ENCODE results near the gene TSNAXIP1.

- TF ChIP-seq TAF1 (IDR thresholded peaks at IDR 0.05; ENCODE audit: low read depth) (no peak), REST (IDR thresholded peaks at IDR 0.05; ENCODE audit: low read depth) (no peak), RAD21 (IDR thresholded peaks at IDR 0.05; ENCODE audit: low read depth) (no peak), TCF12 (IDR thresholded peaks at IDR 0.05; ENCODE audit: low read depth) (no peak), EP300 (IDR thresholded peaks at IDR 0.05; ENCODE audit: borderline replicate concordance) (no peak), CEBPB (IDR thresholded peaks at IDR 0.05) (no peak)
- TF ChIP-seq, protein P1, sequence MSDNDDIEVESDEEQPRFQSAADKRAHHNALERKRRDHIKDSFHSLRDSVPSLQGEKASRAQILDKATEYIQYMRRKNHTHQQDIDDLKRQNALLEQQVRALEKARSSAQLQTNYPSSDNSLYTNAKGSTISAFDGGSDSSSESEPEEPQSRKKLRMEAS (IDR thresholded peaks at IDR 0.05): no peak
Measured at GRCh38 chr16:67801241-67801640, 5.4 kb upstream of the TSNAXIP1 start.

All from Ishikawa (cell line).